GM19324 (cell line): Measurements from ENCODE around the gene PROSER2.

Source experiments
- ATAC-seq: cut with Tn5 transposase; IDR thresholded peaks from one replicate; pipeline ENCODE4 v1.9.1; 2021; ENCODE audit warnings: mild to moderate bottlenecking, moderate library complexity; ENCODE audit not compliant: unreplicated experiment, low FRiP score

The PROSER2 gene

GRCh38 chr10:11799736-11800080 lies 23.4 kb upstream of the PROSER2 start:
- no peak for ATAC-seq

DNA sequence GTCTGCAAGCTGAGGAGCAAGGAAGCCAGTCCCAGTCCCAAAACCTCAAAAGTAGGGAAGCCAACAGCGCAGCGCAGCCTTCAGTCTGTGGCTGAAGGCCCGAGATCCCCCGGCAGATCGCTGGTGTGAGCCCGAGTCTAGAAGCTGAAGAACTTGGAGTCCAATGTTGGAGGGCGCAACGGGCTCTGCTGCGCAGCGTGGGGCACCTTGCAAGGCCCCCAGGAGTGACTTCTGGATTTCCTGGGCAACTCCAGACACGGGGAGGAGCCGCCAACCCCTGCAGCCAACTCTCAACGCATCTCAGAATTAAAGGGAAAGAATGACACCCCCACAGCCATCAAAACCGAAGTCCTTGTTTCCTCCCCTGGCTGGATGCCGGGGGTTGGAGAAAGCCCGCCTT lies 18.8 kb upstream of the PROSER2 start:
- no peak for ATAC-seq

GRCh38 chr10:11805792-11806191 lies 17.4 kb upstream of the PROSER2 start:
- no peak for ATAC-seq

DNA sequence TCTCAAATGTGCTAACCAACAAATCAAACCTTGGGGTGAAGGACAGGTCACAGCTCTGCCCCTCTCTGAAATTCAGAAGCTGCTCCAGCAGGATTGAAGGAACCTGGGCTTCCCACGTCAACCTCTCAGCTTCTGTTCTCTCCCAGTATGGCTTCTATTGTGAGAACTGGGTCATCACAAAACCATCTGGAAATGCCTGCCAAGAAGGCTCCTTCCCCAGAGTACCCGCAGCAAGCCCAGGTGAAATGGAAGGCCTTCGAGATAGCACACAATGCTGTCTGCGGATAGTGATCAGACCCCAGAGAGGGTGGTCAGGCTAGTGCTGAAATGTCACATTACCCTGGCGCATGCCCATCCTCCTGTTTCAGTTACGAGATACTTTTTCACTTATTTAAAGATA lies 16.4 kb upstream of the PROSER2 start:
- no peak for ATAC-seq

DNA sequence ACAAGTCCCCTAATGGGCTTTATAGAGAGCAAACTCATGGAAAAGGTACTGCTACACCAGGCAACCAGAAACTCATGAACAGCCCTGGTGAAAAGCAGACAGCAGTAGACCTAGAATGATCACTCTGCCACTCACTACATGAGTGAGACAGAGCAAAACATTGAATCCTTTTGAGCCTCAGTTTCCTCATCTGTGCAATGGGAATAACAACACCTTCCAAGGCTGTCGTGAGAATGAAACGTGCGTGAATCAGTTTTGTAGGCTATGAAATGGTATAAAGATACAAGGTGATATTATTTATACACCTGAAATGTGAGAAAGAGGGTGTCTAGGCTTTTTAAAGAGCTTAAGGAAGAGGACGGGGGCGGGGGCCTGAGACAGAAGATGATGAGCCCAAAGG lies 14.3 kb upstream of the PROSER2 start:
- no peak for ATAC-seq

GRCh38 chr10:11810313-11810766 lies 12.8 kb upstream of the PROSER2 start:
- no peak for ATAC-seq

- ATAC-seq: no peak
Measured at GRCh38 chr10:11810973-11811372, 12.2 kb upstream of the PROSER2 start.

GRCh38 chr10:11813177-11813576 lies 10.0 kb upstream of the PROSER2 start:
- no peak for ATAC-seq

- no peak for ATAC-seq
Measured at GRCh38 chr10:11813855-11814567, 9.1 kb upstream of the PROSER2 start.

- no peak for ATAC-seq
Measured at GRCh38 chr10:11819027-11819426, 4.1 kb upstream of the PROSER2 start.

GRCh38 chr10:11822026-11822756 lies 965 bp upstream of the PROSER2 start:
- no peak for ATAC-seq

DNA sequence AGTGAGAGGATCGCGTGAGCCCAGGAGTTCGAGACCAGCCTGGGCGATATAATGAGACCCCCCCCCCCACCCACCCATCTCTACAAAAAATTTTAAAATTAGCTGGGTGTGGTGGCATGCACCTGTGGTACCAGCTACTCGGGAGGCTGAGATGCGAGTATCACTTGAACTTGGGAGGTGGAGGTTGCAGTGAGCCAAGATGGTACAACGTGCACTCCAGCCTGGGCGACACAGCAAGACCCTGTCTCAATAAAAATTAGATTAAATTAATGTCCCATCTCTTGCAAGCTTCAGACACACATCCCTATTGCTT lies 391 bp upstream of the PROSER2 start:
- ATAC-seq: no peak

GRCh38 chr10:11823989-11824346 lies 812 bp downstream of the PROSER2 start:
- ATAC-seq: no peak

DNA sequence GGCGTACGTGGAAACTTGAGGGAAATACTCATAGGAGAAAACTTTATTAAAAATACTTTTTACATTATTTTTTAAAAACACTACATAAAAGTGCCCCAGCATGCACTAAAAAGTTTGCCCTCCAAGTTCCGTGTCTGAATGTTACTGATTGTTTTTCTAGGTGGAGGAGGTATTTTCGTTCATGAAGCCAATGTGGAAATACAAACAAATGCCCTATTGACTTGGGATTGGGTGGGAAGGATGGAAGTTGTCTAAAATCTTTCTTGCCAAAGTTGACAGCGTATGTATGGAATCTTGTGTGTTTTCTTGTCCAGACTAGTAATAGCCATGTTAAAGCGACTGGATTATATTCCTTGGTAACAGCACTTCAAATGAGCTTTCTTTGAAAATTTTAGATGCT lies 1.2 kb downstream of the PROSER2 start:
- ATAC-seq: no peak

DNA sequence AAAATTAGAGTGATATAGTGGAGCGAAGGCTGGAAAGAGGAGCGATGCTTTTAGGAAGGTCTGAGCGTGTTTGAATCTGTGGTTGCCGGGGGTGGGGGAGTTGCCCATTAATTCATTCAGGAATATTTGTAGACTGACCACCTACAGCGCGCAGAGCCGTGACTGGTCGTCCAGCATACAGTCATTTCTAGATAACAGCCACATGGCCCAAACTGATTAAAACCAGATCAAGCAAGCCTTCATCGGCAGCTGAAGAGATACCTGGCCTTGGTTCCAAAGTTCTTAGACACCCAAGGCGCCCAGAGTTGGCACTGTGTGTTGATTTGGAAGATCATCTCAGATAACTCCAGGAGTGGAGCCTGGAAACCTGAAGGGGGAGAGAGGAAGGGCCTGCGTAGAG lies 1.7 kb downstream of the PROSER2 start:
- ATAC-seq: no peak

DNA sequence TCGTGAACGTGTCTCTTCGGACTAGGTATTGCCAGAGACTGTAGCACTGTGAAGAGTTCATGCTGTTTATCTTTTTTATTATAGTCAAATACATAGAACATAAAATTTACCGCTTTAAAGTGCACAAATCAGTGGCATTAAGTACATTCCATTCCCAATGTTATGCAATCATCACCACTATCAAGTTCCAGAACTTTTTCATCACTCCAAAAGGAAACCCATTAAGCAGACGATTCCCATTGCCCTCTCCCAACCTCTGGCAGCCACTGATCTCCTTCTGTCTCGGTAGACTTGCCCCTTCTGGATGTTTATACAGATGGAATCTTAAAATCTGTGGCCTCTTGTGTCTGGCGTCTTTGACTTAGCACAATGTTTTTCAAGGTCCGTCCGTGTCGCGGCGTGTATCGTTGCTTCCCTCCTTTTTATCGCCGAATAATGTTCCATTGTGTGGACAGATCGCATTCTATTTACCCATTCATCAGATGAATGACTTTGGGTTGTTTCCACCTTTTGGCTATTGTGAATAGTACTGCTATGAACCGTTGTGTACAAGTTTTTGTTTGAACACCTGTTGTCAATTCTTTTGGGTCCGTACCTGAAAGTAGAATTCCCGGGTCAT lies 2.7 kb downstream of the PROSER2 start:
- ATAC-seq: no peak

GRCh38 chr10:11827006-11827405 lies 3.9 kb downstream of the PROSER2 start:
- ATAC-seq: no peak

DNA sequence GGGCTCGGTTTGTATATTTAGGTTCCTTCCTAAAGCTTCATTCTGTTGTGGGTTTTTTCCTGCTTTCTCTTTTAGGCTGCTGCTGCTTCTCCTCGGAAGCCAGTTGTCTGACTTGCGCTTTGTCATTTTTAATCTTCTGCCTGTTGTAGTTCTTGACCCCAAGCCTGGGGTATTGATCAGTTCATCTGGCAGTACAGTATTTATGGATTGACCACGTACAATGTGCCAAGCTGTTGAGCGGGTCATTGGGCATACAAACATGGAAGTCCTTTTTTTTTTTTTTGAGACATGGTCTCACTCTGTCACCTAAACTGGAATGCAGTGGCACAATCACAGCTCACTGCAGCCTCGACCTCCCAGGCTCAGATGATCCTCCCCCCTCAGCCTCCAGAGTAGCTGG lies 4.3 kb downstream of the PROSER2 start:
- no peak for ATAC-seq

- no peak for ATAC-seq
Measured at GRCh38 chr10:11828682-11829284, 5.6 kb downstream of the PROSER2 start.

DNA sequence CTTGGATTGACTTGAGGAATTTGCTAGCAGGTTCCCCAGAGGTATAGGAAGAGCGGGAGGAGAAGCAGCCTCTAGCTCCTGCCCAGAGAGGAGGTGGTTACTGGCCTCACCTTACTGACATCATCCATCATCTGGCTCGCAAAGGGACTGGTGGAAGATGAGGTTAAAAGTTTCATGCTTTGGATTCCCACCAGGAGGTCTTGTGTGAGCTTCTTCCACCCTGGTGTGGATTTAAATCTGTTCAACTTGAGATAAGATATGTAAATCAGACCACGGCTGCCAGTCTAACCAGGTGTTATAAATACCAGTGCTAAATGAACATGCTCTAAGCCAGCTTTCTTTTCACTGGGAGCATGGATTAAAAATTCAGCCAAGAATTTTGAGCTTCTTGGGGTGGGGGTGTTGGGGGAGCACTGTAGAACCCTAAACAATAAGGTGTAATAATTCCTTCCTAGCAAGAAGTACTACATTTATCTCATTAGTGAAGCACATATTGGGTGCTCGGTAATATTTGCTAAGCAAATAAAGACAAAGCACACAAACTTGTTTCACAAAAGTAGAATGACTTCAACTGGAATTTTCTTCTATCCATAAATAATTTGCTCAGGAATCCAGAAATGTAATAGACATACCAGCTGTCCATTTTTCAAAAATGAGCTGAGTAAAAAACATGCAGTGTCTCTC lies 7.8 kb downstream of the PROSER2 start:
- ATAC-seq: no peak

GRCh38 chr10:11831520-11831951 lies 8.4 kb downstream of the PROSER2 start:
- ATAC-seq: no peak
